GM19351 (cell line): Measurements from ENCODE around the gene MFSD12.

ENCODE experiments used
- ATAC-seq: cut with Tn5 transposase; IDR thresholded peaks from one replicate; pipeline ENCODE4 v1.9.1; 2021; ENCODE audit warnings: mild to moderate bottlenecking, moderate library complexity; ENCODE audit not compliant: unreplicated experiment

The MFSD12 gene

GRCh38 chr19:3526507-3527237, 30.7 kb downstream of the MFSD12 start:
- no peak for ATAC-seq

- ATAC-seq: no peak
These were observed 32.4 kb downstream of the MFSD12 start for GRCh38 chr19:3524904-3525451.

GRCh38 chr19:3524078-3524842, 33.1 kb downstream of the MFSD12 start:
- no peak for ATAC-seq

GRCh38 chr19:3523361-3524077, 33.9 kb downstream of the MFSD12 start:
- ATAC-seq: no peak

GRCh38 chr19:3522421-3523360, 34.7 kb downstream of the MFSD12 start:
- ATAC-seq: no peak

- ATAC-seq: no peak
These were observed 36.3 kb downstream of the MFSD12 start for GRCh38 chr19:3521104-3521445.

GRCh38 chr19:3520166-3521103, 37.0 kb downstream of the MFSD12 start:
- no peak for ATAC-seq

- no peak for ATAC-seq
These were observed 38.3 kb downstream of the MFSD12 start for GRCh38 chr19:3519126-3519525.

GRCh38 chr19:3518659-3519058, 38.7 kb downstream of the MFSD12 start:
- ATAC-seq: no peak

GRCh38 chr19:3518255-3518654, 39.1 kb downstream of the MFSD12 start:
- no peak for ATAC-seq

- no peak for ATAC-seq
These were observed 39.7 kb downstream of the MFSD12 start for GRCh38 chr19:3517638-3518037.

- ATAC-seq: no peak
These were observed 40.6 kb downstream of the MFSD12 start for GRCh38 chr19:3516675-3517207.

- no peak for ATAC-seq
These were observed 41.4 kb downstream of the MFSD12 start for GRCh38 chr19:3515891-3516422.

- ATAC-seq: no peak
These were observed 42.5 kb downstream of the MFSD12 start for GRCh38 chr19:3514930-3515329.

- no peak for ATAC-seq
These were observed 43.9 kb downstream of the MFSD12 start for GRCh38 chr19:3513229-3514140.

- no peak for ATAC-seq
These were observed 44.7 kb downstream of the MFSD12 start for GRCh38 chr19:3512562-3513228.
